A673 (cell line): ENCODE data around the gene KIRREL3. TPM values are rescaled to one million over a fixed set of nuclear protein-coding genes. Genes with fewer than 3 reads are reported as not detected.

ENCODE experiments used
- BruUV-seq: library from RNA; stranded (reverse); fragments of 400-500 nt; replicated peaks from 2 replicates; lab custom pipeline; 2021; lab: Mats Ljungman, UMichigan
- CTCF ChIA-PET: fragments of 300-600 bp; sonication (Branson Sonifier 250); formaldehyde crosslinking; loops from one replicate; lab custom pipeline; 2022; ENCODE audit warnings: antibody characterized with exemption; lab: Charles Lee
- POLR2A ChIA-PET: fragments of 300-600 bp; sonication (Branson Sonifier 250); formaldehyde crosslinking; loops from one replicate; lab custom pipeline; 2022; ENCODE audit warnings: antibody characterized with exemption; ENCODE audit not compliant: low non-redundant PET; lab: Charles Lee
- DNase-seq: peaks from one replicate; pipeline ENCODE4 v3.0.0-alpha.2; 2015; ENCODE audit warnings: low spot score
- H3K27ac ChIP-seq: fragments of 200-600 bp; sonication (generic); 2 replicates; pipeline ENCODE4 v1.5.1; 2016; ENCODE audit warnings: mixed run types, low read depth, mild to moderate bottlenecking, mixed read lengths, antibody characterized with exemption, low read length; ENCODE audit not compliant: poor library complexity, severe bottlenecking
- H3K27me3 ChIP-seq: fragments of 200-600 bp; sonication (generic); replicated peaks from 2 replicates; pipeline ENCODE4 v1.6.1; 2017; ENCODE audit warnings: mixed run types, low read depth, mild to moderate bottlenecking, mixed read lengths, antibody characterized with exemption, low read length; ENCODE audit not compliant: insufficient read depth, poor library complexity
- H3K36me3 ChIP-seq: fragments of 200-600 bp; sonication (generic); 2 replicates; pipeline ENCODE4 v1.6.1; 2016; ENCODE audit warnings: mixed run types, mild to moderate bottlenecking, mixed read lengths, antibody characterized with exemption, low read length; ENCODE audit not compliant: insufficient read depth, poor library complexity, severe bottlenecking
- H3K4me1 ChIP-seq: fragments of 200-600 bp; sonication (generic); 2 replicates; pipeline ENCODE4 v1.6.1; 2017; ENCODE audit warnings: mixed run types, mild to moderate bottlenecking, mixed read lengths, antibody characterized with exemption, low read length; ENCODE audit not compliant: insufficient read depth, poor library complexity, severe bottlenecking
- H3K4me3 ChIP-seq: fragments of 200-600 bp; sonication (generic); 2 replicates; pipeline ENCODE4 v1.5.1; 2016; ENCODE audit warnings: low read depth, mixed run types, mild to moderate bottlenecking, mixed read lengths, low read length; ENCODE audit not compliant: poor library complexity, severe bottlenecking
- H3K9me3 ChIP-seq: fragments of 200-600 bp; sonication (generic); 2 replicates; pipeline ENCODE4 v1.6.1; 2016; ENCODE audit warnings: mixed run types, low read depth, mild to moderate bottlenecking, mixed read lengths, antibody characterized with exemption, low read length; ENCODE audit not compliant: poor library complexity, severe bottlenecking
- CTCF ChIP-seq: fragments of 300-800, 200-600 bp; sonication (generic); conservative IDR thresholded peaks from 2 replicates; pipeline ENCODE4 v1.5.1; 2017; ENCODE audit warnings: low read depth, mild to moderate bottlenecking, antibody characterized with exemption, low read length, moderate library complexity, mixed read lengths
- EZH2 ChIP-seq: fragments of 200-600 bp; sonication (generic); IDR thresholded peaks from 2 replicates; pipeline ENCODE4 v1.6.1; 2017; ENCODE audit warnings: borderline replicate concordance, low read depth, mild to moderate bottlenecking, mixed read lengths, antibody characterized with exemption, low read length; ENCODE audit not compliant: poor library complexity, severe bottlenecking
- intact Hi-C: fragments of 100-400 bp; cut with micrococcal nuclease; formaldehyde crosslinking; loops from one replicate; pipeline ENCODE4 v1.10.0; 2022; ENCODE audit not compliant: unreplicated experiment
- total RNA-seq: library from RNA; stranded (reverse); gene quantifications from 2 replicates; pipeline ENCODE4 v1.2.3, GENCODE V29; 2021

KIRREL3 gene
- total RNA-seq, 1 experiment from 2014 or later, result not detected

- Histone ChIP-seq H3K9me3 (no peaks in the 10 kb centered on the region), H3K4me1 (no peaks in the 10 kb centered on the region), H3K36me3 (no peaks in the 10 kb centered on the region), H3K4me3 (no peak overlapping the region), H3K27ac (no peak overlapping the region), H3K27me3 (peaks cover 4% of the 10 kb centered on the region)
- POLR2A ChIA-PET, result no interaction called here
- TF ChIP-seq CTCF (no peak), EZH2 (no peak)
- CTCF ChIA-PET, result no interaction called here
- no peak for DNase-seq
- no TSS peak for BruUV-seq
- intact Hi-C loops, result no loop called here
Measured at GRCh38 chr11:126864934-126865333, 135.6 kb downstream of the KIRREL3 start.

- CTCF ChIA-PET, result no interaction called here
- POLR2A ChIA-PET, result no interaction called here
- no peaks in the 10 kb centered on the region for H3K9me3 ChIP-seq
Measured at GRCh38 chr11:126863294-126863997, 137.1 kb downstream of the KIRREL3 start.

GRCh38 chr11:126862664-126863243 lies 137.8 kb downstream of the KIRREL3 start:
- no peak for DNase-seq
- BruUV-seq, result no TSS peak
- ChIA-PET POLR2A (no interaction called here), CTCF (no interaction called here)
- Histone ChIP-seq H3K4me1 (no peaks in the 10 kb centered on the region), H3K27me3 (peaks cover 14% of the 10 kb centered on the region), H3K27ac (no peak overlapping the region), H3K36me3 (no peaks in the 10 kb centered on the region), H3K4me3 (no peak overlapping the region), H3K9me3 (no peaks in the 10 kb centered on the region)
- TF ChIP-seq CTCF (no peak), EZH2 (no peak)
- intact Hi-C loops, result no loop called here

More at GRCh38 chr11:126863294-126863997, 137.1 kb downstream of the KIRREL3 start:
- no peak for DNase-seq
- H3K4me3 ChIP-seq, result no peak overlapping the region
- TF ChIP-seq EZH2, result no peak
- no peak for TF ChIP-seq CTCF
- H3K27ac ChIP-seq, result no peak overlapping the region
- intact Hi-C loops, result no loop called here
- H3K36me3 ChIP-seq, result no peaks in the 10 kb centered on the region
- peaks cover 14% of the 10 kb centered on the region for H3K27me3 ChIP-seq
- BruUV-seq, result no TSS peak
- H3K4me1 ChIP-seq, result no peaks in the 10 kb centered on the region
